HG02884 (cell line): ENCODE data around the gene CACNA1B.
"Not testable (repeated sequence)": the region's sequence is repeated elsewhere in the genome, so short reads cannot be mapped to it uniquely, and the experiment has no call there.

Source experiments
- ATAC-seq: cut with Tn5 transposase; IDR thresholded peaks from one replicate; pipeline ENCODE4 v1.9.1; 2021; ENCODE audit warnings: mild to moderate bottlenecking, moderate library complexity; ENCODE audit not compliant: unreplicated experiment

The CACNA1B gene

DNA sequence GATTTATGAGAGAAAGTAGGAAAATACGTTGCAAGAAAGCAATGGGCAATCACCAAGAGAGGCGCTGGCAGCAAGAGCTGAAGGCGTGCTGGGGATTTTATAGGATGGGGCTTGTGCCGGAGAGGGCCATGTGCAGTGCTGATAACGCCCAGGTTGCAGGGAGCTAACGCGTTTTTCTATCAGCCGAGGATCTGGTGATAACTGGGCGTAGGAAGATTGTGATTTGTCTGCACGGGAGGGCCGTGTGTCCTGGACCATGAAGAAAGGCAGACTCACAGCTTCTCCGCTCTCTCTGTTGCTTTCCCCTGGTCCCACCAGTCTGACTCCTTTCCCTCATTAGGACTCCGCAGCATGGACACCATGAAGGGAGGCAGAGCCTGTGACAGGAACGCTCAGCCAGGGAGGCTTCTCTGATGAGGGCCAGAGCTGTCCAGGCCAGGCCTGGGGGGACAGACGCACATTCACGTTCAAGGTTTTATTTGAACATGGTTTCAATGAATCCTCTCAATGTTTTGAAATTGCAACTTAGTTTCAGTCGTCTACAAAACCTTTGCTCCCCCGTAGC is 11.9 kb upstream of the CACNA1B start:
- no peak for ATAC-seq

DNA sequence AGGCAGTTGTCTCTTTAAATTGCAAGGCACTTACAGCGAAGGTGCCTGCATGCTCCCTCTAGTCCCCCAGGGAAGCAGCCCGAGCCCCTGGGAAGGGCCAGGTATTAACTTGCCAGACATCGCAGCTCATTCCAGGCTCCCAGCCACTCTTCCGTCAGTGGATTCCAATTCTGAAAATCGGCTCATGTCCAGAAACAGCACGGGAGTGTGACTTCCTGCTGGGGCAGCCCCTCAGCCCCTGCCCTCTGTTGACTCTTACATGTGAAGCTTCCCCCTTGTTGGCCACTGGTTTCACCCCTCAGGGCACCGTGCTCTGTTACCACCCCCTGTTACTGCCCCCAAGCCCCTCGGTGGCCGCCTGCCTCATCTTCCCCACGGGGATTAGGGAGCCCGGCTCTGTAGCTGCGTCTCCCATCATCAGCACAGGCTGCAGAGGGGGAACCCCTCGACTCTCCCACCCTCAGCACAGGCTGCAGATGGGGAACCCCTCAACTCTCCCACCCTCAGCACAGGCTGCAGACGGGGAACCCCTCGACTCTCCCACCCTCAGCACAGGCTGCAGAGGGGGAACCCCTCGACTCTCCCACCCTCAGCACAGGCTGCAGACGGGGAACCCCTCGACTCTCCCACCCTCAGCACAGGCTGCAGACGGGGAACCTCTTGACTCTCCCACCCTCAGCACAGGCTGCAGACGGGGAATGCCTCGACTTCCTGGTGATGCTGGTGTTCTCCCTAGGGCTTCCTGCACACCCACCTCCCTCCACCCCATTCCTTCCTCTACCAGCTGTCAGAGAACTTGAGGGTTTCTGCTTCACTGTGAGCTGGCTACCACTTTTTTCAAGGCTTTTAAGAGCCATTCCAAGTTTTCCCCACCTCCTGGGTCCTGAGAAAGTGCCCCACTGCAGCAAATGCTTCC is 11.1 kb upstream of the CACNA1B start:
- ATAC-seq: no peak

DNA sequence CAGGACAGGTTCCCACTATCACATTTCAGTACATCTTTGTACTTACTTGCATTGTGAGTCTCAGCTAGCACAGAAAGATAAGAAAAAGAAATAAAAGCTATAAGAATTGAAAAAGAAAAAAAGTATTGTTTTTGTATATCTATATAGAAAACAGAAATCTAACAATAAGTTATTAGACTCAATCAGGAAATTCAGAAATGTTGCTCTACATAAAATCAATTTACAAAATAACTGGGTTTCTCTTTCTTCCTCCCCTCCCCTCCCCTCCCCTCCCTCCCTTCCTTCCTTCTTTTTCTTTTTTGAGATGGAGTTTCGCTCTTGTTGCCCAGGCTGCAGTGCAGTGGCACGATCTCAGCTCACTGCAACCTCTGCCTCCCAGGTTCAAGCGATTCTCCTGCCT is 7.2 kb upstream of the CACNA1B start:
- ATAC-seq: no peak

DNA sequence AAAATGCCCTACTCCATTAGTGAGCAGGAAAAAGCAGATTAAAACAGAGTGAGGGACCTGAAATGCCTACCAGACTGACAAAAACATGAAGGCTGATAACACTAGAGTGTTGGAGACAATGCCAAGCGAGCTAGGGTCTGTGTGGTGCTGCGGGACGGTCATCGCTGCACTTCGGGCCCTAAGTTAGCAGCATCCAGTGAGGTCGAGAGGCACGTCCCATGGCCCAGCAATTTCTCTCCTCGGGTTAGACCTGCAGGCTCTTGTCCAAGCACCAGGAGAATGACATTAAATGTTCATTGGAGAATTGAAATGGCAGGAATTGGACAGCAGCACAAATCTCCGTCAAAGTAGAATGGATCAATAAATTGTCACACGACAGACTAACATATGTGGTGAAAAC is 5.3 kb upstream of the CACNA1B start:
- ATAC-seq: no peak

DNA sequence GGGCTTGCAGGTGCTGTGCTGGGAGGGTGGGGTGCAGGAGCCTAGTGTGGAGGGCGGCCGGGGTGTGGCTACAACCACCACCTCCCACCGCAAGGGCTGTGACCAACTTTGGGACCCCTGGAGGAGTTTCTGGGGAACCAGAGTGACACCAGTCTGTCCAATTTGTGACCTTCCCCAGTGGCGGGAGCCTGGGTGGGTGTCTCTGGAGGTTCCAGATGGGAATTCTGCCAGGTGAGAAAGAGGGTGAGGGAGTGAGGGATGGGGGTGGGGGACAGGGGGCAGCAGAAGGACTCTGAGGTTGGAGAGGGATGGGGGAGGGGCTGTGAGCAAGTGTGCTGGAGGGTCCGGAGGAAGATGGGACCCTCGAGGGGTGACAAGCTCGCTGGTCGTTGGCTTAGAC is 4.2 kb upstream of the CACNA1B start:
- ATAC-seq: no peak

DNA sequence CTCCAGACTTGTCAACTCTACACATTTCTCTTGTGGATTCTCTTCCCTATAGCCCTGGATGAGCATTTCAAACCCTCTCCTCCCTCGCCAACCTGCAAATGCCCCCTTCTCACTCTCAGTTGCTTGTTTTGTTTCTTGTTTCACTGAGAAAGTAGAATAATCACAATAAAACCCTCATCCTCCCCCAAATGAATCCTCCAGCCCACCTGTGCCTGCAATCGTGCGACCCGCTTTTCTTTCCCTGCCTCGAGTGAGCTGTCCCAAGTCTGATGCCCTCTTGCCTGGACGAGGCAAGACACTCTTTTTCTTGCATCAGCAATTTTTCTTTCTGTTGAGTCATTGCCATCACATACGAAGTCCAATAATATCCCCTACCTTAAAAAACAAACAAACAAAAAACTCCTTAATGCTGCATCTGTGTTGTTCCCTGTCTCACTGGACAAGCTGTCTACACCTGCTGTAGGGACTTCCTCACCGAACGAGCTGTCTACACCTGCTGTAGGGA is 3.7 kb upstream of the CACNA1B start:
- ATAC-seq: no peak

DNA sequence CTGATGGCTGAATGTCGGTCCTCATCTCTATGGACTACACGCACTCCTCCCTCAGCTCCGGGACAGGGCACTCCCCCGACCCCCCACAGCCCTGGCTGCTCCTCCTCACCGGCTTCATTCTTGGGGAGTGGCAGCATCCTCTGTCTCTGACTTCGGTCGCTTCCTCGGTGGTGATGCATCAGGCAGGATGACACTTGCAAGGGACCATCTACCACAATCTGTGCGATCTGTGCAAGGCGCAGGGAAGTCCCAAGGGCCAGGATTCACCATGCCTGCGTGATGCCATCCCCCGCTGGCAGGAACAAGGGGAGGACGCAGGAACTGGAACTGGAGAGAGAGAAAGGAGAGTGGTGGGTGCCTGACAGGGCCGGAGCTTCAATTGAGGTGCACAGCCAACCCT is 2.2 kb upstream of the CACNA1B start:
- ATAC-seq: no peak

DNA sequence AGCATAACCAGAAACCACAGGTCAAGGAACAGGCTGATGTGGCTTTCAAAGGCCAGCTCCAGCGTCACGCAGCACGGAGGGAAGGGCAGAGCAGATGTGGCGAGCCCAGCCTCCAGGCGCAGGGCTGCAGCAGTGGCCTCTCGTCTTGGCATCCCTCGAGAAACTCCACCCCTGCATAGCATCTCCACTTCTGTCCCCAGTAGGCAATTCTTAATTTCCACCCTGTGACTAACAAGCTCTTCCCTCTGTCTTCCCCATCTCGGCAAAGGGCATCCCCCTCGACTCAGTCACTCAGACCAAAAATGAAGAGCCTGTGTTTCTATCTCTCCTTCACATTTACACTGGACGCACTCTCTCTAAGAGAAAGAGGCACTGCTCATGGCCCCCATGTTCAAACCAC is 1.7 kb upstream of the CACNA1B start:
- ATAC-seq: no peak

DNA sequence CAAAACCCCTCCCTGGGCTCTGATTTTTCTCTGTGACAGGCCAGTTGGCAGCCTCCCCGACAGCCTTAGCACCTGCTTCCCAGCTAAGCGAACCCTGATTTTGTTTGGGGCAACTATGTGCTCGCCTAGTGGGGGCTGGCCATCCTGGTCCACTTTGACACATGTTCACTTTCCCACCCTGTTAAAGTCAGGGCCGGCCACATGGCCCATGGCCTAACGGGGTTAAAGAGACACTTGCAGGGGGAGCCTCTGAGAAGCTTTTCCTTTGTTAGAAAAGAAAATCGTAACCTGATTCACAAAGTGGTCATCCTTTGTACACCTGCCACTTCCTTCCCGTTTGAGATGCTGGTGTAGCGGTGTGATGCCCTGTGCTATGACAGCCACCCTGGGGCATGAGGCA is 1.3 kb upstream of the CACNA1B start:
- ATAC-seq: no peak

DNA sequence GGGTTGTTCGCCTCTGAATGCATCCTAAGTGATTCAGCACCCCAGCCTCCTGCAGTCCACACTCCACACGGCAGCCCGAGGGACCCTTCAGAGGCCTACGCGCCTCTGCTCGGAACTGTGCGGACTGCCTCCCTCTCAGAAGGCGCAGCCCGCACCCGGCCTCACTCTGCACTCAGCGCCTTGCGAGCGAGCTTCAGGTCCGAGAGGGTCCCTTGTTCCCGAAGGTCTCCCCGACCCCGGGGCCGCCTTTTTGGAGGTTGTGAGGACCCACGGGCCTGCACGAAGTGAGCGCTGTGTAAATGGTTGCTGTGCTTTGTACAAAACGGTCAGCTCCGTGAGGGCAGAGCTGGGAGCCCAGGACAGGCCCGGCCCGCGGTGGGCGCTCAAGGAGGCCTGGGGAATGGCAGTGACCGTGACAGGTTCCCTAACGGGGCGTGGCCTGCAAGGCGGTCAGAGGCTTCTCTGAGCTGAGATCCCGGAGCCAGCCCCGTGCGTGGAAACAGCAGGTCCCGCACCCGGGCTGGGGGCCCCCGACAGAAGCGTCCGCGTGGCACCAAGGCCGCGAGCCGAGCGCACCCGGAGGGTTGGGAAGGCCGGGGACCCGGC is 698 bp upstream of the CACNA1B start:
- no peak for ATAC-seq

DNA sequence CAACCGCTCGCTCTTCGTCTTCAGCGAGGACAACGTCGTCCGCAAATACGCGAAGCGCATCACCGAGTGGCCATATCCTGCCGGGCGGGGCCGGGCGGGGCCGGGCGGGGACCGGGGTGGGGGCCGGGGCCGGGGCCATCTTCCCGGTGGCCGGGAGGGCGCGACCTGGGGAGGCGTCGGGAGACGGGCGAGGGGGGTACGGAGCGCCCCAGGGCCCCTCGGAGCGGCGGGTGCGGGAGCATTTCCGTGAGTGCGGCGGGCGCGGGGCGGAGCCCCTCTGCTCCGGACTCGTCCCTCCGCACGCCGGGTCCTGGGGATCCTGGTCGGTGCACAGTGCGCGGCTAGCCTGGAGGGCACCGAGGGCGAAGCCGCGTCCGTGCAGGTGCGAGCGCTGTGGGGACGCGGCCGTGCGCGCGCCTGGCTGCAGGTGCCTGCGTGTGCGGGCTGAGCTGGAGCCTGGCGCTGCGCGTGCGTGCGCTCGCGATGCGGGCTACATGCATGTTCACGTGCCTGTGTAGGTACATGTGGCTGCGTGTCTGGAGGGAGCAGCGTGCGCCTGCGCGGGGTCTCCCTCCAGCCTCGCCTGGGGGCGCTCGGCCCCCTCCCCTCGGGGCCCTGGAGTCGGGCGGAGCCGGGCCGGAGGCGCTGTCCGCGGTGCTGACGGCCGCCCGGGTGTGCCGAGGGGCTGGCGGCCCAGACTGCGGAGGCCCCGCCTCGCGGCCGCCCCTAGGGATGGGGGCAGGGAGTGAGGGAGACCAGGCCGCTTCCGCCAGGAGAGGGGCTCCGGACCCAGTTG is 762 bp downstream of the CACNA1B start:
- no peak for ATAC-seq

DNA sequence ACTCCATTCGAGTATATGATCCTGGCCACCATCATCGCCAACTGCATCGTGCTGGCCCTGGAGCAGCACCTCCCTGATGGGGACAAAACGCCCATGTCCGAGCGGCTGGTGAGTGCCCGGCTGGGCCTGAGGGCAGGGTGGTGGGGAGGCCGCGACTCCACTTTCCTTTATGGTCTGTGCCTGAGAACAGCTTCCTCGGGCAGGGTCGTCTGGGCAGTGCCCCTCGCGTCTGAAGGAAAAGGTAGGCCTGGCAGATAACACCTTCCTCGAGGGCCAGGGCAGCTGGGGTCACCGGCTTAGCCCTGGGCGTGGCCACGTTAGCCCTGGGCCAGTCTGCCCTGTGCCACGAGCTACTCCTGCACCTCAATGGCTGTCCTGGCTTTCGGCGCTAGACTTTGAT is 1.5 kb downstream of the CACNA1B start:
- ATAC-seq: no peak

DNA sequence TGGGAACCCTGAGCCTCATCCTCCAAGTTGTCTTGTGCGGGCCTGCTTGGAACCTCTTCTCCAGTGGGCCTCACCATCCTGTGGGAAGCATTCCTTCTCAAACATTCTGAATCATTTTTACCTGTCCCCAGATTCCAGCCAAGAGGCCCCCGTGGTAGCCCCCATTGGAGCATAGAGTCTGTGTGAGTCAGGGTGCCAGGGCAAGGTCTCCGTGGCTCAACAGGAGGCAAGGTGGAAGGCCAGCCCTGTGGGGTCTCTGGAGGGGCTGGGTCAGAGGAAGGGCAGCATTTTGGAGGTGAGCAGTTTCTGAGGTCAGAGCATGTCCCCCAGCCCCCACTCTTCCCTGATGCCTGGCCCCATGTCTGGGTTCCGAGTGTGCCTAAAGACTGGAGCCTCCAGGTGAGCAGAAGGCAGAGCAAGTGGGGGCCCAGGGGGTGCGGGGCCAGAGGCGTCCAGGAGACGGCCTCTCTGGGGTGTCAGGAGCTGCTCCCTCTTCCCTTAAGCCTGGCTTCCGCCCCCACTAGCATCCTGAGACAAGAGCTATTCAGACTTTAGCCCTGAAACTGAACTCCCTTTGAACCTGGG is 2.1 kb downstream of the CACNA1B start:
- no peak for ATAC-seq

DNA sequence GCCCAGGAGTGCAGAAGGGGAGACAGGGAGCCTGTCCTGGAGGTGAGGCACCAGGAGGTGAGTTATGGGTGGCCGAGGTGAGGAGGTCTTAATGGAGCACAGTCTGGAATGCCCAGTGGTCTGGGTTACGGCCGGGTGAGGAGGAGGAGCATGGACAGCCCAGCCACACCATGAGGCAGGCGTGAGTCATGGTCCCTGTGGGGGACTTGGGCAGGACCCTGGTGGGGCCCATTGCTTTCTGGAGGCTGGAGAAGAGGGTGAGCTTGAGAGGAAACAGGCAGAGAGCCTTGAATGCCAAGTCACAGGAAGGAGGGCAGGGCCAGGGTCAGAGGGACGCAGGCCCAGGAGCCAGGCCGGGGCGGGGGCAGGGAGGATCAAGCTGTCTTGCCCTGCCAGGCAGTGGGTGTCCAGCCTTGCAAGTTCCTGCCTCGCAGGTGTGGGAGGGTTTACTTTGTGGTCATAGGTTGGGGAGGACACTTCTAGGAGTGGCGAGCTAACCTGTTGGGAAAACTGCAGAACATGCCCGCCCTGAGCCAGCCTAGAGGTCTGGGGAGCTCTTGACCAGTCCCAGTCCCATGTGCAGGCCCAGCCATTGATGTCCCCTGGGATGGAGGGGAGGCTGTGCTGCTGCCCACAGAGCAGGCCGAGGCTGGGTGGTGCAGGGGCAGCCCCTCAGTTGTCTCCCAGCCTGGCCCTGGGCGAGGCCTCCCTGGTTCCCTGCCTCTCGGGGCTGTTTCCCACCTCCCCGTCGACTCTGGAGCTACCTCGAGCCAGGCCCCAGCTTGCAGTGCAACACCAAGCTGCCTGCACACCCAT is 2.8 kb downstream of the CACNA1B start:
- no peak for ATAC-seq

DNA sequence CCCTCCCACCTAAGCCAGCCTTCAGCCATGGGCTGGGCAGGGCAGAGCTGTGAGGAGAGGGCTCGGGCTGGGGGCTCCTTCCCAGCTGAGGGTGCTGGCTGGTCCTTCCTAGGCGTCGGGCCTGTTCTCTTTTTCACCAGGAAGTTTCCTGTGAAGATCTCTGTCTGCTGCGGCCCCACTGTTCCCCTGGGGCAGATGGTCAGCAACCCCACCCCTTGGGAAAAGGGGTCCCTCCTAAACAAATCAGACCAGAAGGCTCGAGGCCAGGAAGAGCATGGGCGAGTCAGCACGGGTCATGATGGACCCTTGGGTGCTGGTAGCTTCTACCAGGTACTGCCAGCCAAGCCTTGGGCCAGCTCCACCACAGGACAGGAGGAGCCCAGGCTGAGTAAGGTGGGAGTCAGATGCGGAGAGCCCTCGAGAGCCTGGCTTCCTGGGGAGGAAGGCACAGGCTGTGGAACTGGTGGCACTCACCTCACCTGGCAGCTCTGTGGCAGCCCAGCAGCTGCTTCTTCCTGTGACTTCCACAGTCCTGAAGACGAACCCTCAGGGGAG is 3.5 kb downstream of the CACNA1B start:
- no peak for ATAC-seq

DNA sequence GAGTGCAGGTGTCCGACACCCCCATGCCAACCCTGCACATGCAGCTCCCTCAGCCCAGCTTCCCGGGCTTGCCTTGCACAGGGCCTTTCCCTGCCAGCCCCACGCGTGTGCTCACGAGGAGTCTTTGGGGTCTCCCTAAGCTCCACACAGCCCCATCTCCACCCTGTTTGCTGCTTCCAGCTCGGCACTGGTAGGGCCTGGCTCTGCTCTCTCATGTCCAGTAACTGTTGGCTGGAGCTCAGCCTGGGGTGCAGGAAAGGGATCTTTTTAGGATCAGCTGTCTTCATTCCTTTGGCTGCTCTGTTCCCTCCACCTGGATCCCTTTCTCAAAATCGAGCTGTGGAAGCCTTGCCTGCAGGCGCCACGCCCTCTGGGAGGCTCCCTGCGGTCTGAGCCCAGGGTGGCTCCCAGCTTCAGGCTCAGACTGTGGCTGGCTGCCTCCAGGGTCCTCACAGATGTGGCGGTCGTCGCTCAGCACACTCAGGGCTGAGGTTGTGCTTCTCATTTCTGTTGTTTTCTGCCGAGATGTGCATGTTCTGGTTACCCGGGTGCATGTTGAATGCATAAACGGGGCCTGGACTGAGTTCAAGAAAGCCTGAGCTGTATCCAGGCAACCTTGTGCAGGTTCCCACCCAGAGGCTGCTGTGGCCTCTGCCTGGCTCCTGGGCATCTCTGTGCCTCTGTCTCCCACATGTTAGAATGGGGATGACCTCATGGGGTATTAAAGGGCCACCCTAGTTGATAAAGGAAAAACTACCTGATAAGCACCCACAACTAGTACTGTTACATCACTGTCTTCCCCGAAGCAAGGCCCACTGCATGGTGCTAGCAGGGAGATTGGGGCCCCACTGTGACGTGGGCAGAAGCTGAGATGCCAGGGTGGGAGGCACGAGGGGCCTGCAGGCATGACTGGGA is 4.3 kb downstream of the CACNA1B start:
- ATAC-seq: no peak

DNA sequence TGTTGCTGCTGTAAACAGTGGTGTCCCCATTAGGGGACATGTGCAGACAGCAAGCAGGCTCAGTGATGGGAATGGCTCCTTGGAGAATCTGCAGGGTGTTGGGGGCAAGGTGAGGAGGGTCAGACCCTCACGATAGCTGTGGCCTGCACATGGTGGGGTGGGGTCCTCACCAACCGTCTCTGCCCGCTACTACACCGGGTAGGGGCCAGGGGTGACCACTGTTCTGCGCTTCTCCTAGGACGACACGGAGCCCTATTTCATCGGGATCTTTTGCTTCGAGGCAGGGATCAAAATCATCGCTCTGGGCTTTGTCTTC is 4.9 kb downstream of the CACNA1B start:
- no peak for ATAC-seq

DNA sequence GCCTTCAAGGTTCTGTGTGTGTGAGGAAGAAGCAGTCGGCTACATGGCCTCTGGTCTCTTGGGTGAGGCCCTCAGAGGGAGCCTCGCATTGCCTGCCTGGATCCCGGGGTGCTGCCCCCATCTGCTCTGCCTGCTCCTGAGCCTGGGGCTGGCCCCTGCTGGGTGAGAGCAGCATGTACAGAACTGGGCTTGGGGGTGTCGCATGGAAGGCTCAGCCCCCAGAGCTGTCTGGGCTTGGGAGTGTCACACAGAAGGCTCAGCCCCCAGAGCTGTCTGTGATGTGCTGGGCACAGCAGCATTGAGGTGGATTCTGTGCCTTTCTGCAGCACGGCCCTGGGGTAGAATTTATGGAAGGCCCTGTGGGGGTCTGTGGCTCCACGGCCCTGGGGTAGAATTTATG is 6.4 kb downstream of the CACNA1B start:
- not testable (repeated sequence) for ATAC-seq

DNA sequence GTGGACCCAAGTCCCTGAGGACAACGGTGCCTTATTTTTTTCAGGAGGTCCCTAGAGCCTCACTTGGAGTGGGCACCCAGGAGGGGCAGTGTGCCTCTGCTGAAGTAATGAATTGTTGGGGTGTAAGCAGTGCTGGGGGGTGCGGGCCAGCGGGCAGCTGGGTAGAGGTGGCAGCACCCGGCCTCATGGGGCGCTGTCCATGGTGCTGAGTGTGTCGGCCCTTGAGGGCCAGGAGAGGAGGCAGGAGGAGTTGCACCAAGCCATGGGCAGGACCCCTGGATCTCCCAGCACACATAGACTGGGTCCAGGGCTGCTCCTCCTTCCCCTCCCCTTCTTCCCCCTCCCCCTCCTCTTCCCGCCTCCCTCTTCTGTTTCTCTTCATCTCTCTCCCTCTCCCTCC is 7.0 kb downstream of the CACNA1B start:
- ATAC-seq: not testable (repeated sequence)
